LoVo (cell line): ENCODE results near the gene TMEM127.
"Not testable (repeated sequence)": the region's sequence is repeated elsewhere in the genome, so short reads cannot be mapped to it uniquely, and the experiment has no call there.

Source experiments
- DNase-seq: peaks from one replicate; pipeline ENCODE4 v3.0.0-alpha.2; 2016; ENCODE audit warnings: low spot score

TMEM127 gene

GRCh38 chr2:96240341-96241038 lies 25.3 kb downstream of the TMEM127 start:
- DNase-seq, result no peak

GRCh38 chr2:96239745-96240264 lies 26.0 kb downstream of the TMEM127 start:
- no peak for DNase-seq

- DNase-seq, result no peak
Observed at GRCh38 chr2:96239091-96239490, 26.7 kb downstream of the TMEM127 start.

DNA sequence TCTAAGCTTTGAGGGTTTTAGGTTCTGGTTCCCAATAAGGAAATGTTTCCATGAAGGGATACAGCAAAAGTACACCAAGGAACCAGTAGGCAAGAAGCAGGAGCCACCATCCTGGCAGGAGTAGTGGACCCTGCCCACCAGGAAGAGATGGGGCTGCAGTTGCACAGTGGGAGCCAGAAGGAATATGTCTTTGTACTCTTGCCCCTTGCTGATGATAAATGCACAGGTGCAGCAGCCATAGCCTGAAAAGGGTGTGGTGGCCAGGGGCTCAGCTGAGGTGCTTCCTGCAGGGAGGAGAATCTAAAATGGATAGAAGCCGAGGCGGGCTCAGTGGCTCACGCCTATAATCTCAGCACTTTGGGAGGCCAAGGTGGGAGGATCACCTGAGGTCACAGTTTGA lies 27.5 kb downstream of the TMEM127 start:
- no peak for DNase-seq

- DNase-seq, result no peak
Observed at GRCh38 chr2:96236882-96237281, 28.9 kb downstream of the TMEM127 start.

- DNase-seq, result no peak
Observed at GRCh38 chr2:96233880-96234316, 31.9 kb downstream of the TMEM127 start.

DNA sequence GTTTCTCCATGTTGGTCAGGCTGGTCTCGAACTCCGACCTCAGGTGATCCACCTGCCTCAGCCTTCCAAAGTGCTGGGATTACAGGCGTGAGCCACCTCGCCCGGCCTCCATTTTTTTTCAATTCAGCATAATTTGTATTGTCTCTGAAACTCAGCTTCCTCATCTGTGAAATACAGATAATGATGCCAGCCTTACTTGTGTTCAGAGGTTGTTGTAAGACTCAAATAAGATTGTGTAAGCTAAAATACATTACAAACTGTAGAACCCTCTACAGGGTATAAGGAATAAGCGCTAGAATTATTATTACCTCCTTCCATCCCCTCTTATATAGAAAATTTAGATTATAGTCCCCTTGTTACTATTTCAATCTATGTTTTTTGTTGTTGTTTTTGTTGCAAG lies 32.4 kb downstream of the TMEM127 start:
- DNase-seq, result no peak

DNA sequence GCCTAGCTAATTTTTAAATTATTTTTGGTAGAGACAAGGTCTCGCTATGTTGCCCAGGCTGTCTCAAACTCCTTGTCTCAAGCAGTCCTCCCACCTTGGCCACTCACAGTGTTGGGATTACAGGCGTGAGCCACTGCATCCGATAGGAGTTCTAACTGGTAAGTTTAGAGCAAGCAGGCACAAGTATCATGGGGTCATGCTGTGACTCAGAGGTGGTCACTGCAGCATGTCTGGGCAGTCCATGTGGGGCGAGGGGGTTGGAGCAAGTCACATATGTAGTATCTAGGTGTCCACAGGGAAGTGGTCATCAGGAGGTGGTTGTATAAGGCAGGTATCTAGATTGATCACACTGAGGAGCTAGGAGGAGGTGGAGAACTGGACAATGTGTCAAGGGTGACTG lies 34.5 kb downstream of the TMEM127 start:
- no peak for DNase-seq

DNA sequence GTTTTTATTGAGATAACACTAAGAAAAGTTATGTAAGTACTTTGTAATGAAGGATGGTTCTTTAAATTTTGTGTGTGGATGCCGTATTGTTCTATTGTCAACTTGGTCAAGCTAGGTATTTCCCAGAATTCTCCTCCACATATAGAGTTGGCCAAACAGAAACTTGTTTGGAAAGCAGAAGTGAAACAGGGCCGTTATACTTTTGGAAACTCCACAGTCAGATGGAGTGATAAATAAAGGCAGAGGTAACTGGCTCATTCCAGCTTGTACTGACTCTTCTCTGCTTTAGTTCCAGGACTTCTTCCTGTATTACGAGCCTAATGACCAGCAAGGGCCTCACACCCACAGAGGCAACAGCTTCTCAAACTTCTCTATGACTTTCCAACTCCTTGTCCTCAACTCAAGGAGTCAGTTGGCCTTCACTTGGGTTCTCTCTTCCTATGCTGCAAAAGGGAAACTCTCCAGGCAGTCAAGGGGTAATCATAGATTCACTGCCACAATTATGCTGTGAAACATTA lies 40.7 kb downstream of the TMEM127 start:
- DNase-seq, result no peak

- not testable (repeated sequence) for DNase-seq
Observed at GRCh38 chr2:96221106-96221505, 44.7 kb downstream of the TMEM127 start.

- DNase-seq, result not testable (repeated sequence)
Observed at GRCh38 chr2:96219959-96220358, 45.8 kb downstream of the TMEM127 start.

GRCh38 chr2:96218508-96219131 lies 47.2 kb downstream of the TMEM127 start:
- no peak for DNase-seq

DNA sequence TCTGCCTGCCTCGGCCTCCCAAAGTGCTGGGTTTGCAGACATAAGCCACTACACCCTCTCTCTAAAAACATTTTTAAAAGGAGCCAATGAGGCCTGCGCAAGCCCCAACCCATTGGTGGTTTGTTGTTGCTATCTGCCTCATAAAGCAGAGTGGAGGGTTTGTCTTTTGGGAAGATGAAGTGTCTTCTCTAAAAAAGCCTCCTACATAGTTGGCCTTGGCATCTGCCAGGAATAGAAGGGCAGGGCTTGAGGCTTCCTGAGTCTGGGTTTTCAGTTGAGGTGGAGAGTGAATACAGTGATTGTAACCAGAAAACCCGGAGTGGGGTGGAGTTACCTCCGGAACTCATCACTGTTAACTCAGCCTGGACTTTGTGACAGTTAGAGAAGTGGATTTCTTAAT lies 51.2 kb downstream of the TMEM127 start:
- DNase-seq, result no peak

DNA sequence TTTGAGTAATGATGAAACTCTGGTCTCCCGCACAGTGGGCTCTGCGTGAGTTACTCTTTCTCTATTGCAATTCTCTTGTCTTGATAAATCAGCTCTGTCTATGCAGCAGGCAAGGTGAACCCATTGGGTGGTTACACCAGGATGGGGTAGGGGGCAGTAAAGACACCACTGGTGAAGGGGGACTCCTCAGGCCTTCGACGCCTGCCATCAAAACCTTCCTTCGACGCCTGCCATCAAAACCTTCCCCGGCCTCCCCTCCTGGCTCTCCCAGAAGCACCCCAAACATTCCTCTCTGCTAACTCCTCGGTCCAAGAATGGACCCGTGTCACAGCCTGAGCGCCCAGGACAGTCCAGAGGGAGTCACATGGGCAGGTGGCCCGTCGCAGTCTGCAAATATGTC lies 52.4 kb downstream of the TMEM127 start:
- DNase-seq, result no peak

DNA sequence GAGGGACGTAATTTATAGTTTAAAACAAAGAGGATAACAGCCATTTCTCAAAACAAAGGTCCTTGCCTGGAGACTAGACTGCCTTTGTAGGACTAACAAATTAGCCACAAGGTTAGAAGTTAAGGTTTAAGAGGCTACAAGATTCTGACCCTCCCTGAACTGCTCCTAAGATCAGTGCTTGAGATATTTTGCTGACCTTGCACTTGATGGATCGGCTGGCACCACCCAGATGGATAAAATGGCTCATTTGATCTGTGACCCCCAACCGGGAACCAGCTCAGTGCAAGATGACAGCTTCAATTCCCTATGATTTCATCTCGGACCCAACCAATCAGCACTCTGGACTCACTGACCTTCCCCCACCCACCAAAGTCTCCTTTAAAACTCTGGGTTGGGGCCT lies 53.5 kb downstream of the TMEM127 start:
- DNase-seq, result no peak

- DNase-seq, result no peak
Observed at GRCh38 chr2:96209729-96210085, 56.1 kb downstream of the TMEM127 start.

GRCh38 chr2:96209011-96209728 lies 56.6 kb downstream of the TMEM127 start:
- no peak for DNase-seq

DNA sequence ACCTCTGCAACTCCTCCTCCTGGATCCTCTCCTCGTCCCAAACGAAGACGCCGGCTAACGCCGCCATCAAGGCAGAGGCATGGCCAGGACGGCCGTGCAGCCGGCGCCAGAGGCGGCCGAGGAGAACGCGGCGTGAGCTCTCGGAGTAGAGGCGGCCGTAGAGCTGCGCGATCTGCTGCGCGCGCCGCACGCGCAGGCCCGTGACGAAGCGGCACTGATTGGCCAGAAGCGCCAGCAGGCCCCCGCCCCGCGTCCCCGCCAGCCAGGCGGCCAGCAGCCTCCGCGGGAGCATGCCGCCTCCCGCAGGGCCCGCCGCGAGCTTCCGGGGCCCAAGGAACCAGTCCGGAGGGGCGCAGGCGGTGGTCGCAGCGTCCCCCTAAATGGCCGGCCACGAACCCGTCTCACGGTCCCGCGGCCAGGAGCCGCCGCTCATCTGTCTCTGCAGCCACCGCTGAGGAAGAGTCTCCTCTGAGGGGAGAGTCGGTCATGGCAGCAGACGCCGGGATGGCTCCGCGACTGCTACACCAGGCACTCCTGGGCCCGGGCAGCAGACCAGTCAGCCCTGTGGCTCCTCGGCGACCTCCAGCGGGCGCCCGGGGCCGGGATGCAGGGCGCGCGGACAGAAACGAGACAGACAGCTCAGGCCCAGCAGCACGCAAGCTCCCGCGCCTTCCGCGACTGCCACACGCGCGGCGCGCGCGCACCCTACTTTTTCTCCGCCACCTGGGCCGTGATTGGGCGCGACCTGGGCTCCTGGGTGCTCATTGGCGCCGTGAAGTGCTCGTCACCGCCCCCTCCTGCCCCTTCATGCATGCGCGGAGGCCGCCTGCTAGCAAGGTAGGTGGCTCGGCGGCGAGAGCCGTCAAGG lies 57.4 kb downstream of the TMEM127 start, which contains the start of gene STARD7:
TSS of gene STARD7 (minus strand) at position 685 of the 868 bp plus-strand sequence. CDS start at position 292, 393 bp downstream.
- peak; percentile 97 for DNase-seq

GRCh38 chr2:96207774-96208142 lies 58.0 kb downstream of the TMEM127 start:
- no peak for DNase-seq

GRCh38 chr2:96207073-96207773 lies 58.6 kb downstream of the TMEM127 start:
- no peak for DNase-seq

DNA sequence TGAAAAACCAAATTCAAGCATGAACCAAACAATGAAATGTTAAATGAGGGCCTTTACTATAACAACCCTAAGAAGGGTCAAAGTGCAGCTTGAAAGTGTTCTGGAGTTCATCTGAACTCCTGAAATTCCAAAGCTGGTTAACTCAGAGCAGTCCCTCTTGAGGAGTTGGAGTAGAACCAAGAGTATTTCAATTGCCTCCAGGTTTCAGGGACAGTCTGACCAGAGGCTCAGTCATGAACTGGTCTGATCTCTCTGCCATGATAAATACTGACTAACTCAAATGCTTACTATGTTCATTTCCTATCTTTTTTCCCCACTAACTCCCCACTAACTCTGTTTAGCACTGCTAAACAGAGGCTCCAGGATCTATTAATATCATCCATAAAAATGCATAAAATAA lies 59.9 kb downstream of the TMEM127 start:
- no peak for DNase-seq
